DMS153 treated with DMSO at 0.1 percent for 48 hours (cell line): ENCODE measurements around the gene B9D1.

Experiments
- DNase-seq: peaks from one replicate; lab custom pipeline; 2025; ENCODE audit not compliant: unreplicated experiment; lab: John Stamatoyannopoulos, UW

Gene B9D1

GRCh38 chr17:19388791-19389785 is 26.6 kb upstream of the B9D1 start:
- no peak for DNase-seq

GRCh38 chr17:19387921-19388521 is 25.5 kb upstream of the B9D1 start:
- DNase-seq, result no peak

- no peak for DNase-seq
Measured at GRCh38 chr17:19386974-19387920, 24.7 kb upstream of the B9D1 start, which contains the start of gene MFAP4. Gene MFAP4 (minus strand): TSS chr17:19387190. CDS start chr17:19387155, 35 bp downstream.

GRCh38 chr17:19386051-19386929 is 23.8 kb upstream of the B9D1 start:
- DNase-seq, result no peak

GRCh38 chr17:19385521-19385983 is 23.0 kb upstream of the B9D1 start:
- DNase-seq, result no peak

GRCh38 chr17:19384723-19385391 is 22.3 kb upstream of the B9D1 start:
- no peak for DNase-seq

GRCh38 chr17:19383681-19384470 is 21.4 kb upstream of the B9D1 start:
- no peak for DNase-seq

GRCh38 chr17:19382531-19383444 is 20.3 kb upstream of the B9D1 start:
- DNase-seq, result no peak

- no peak for DNase-seq
Measured at GRCh38 chr17:19381741-19382444, 19.4 kb upstream of the B9D1 start.

GRCh38 chr17:19381361-19381740 is 18.8 kb upstream of the B9D1 start:
- no peak for DNase-seq

- no peak for DNase-seq
Measured at GRCh38 chr17:19380481-19381301, 18.2 kb upstream of the B9D1 start.

GRCh38 chr17:19379361-19380065 is 17.0 kb upstream of the B9D1 start:
- no peak for DNase-seq

GRCh38 chr17:19378416-19379360 is 16.2 kb upstream of the B9D1 start, which contains the start of gene MAPK7:
Gene MAPK7 (plus strand): TSS chr17:19378498. CDS start chr17:19378901, 403 bp downstream.
- DNase-seq, result no peak
